Activated CD4-positive, alpha-beta T cell treated with anti-CD3 and anti-CD28 coated beads, Interleukin-2, amount 10 ng/mL, durations not matched to agents 7 days and 5 days (primary cell): ENCODE data around the gene FLNC. TPM values are rescaled to one million over a fixed set of nuclear protein-coding genes. Genes with fewer than 3 reads are reported as not detected.

Experiments used
- CTCF ChIA-PET: fragments of 350-600 bp; sonication (Branson Sonifier 250); formaldehyde crosslinking; loops from one replicate; lab custom pipeline; 2021; ENCODE audit warnings: antibody characterized with exemption; lab: Charles Lee
- POLR2A ChIA-PET: fragments of 350-600 bp; sonication (Branson Sonifier 250); formaldehyde crosslinking; loops from one replicate; lab custom pipeline; 2021; ENCODE audit warnings: antibody characterized with exemption; lab: Charles Lee
- DNase-seq: peaks from one replicate; pipeline ENCODE4 v3.0.0-alpha.2; 2020
- H3K27ac Mint-ChIP-seq: one replicate; pipeline ENCODE4 v1.8.0; 2021; ENCODE audit warnings: mild to moderate bottlenecking, moderate library complexity, mixed read lengths
- H3K27me3 Mint-ChIP-seq: one replicate; pipeline ENCODE4 v1.8.0; 2021; ENCODE audit warnings: mixed read lengths
- H3K36me3 Mint-ChIP-seq: one replicate; pipeline ENCODE4 v1.8.0; 2021; ENCODE audit warnings: low read depth, mixed read lengths
- H3K4me1 Mint-ChIP-seq: one replicate; pipeline ENCODE4 v1.8.0; 2021; ENCODE audit warnings: mixed read lengths
- H3K4me3 Mint-ChIP-seq: one replicate; pipeline ENCODE4 v1.8.0; 2021; ENCODE audit warnings: mild to moderate bottlenecking, moderate library complexity, mixed read lengths
- H3K9me3 Mint-ChIP-seq: one replicate; pipeline ENCODE4 v1.8.0; 2021; ENCODE audit warnings: mixed read lengths
- total RNA-seq, 2 experiments: library from RNA; stranded (reverse); gene quantifications; one replicate each; pipeline ENCODE4 v1.2.3, GENCODE V29; 2021

Gene FLNC
- total RNA-seq, 2 experiments from 2014 or later, result not detected

DNA sequence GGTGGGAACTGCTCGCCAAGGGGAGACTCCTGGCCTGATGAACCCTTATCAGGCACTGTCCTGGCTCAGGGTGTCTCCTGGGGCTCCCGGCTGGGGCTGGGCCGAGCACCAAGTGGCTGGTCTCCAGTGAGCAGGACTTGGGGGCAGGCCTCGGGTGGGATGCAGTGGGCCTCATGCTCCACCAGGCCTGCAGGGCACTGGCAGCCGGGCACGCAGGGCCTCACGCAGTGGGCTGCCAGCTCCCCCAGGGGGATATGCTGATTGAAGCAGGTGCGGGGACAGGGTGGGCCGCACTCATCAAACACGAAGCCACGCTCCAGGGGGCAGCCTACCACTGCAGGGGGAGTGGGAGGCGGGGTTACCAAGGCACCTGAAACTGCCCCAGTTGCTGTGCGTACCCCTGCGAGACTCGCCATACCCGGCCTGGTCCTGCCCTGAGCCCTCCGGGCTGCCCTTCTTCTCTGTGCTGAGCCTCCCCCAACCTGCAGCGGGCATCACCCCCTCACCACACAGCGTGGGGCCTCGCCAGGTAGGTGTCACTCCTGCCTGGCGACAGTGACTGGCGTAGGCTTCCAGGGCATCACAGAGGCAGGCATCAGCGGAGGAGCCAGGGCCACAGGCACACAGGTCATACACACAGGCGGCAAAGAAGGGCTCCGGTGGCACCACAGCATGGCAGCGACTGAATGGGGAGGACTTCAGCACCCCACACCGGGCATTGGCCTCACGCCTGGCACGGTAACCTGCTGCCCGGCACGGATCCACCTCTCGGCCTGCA, 47.0 kb downstream of the FLNC start:
- ChIA-PET POLR2A (no interaction called here), CTCF (no interaction called here)
- Mint-ChIP-seq H3K27me3 (no peaks in the 10 kb centered on the region), H3K27ac (peak overlapping the region; percentile 74), H3K9me3 (no peaks in the 10 kb centered on the region), H3K36me3 (no peaks in the 10 kb centered on the region), H3K4me3 (no peak overlapping the region), H3K4me1 (peaks cover 13% of the 10 kb centered on the region)
- DNase-seq, result no peak

GRCh38 chr7:128877756-128878120, 47.5 kb downstream of the FLNC start:
- no peaks in the 10 kb centered on the region for H3K9me3 Mint-ChIP-seq
- H3K36me3 Mint-ChIP-seq, result no peaks in the 10 kb centered on the region
- POLR2A ChIA-PET, result no interaction called here
- DNase-seq, result no peak
- H3K4me1 Mint-ChIP-seq, result peaks cover 13% of the 10 kb centered on the region
- H3K27ac Mint-ChIP-seq, result peak overlapping the region; percentile 74
- CTCF ChIA-PET, result interaction anchor here (0.7 kb wide), 2 partner anchors 129 to 512 kb away, joined by 3 to 5 read pairs; no protein-coding TSS in a partner anchor
- H3K27me3 Mint-ChIP-seq, result no peaks in the 10 kb centered on the region
- no peak overlapping the region for H3K4me3 Mint-ChIP-seq

DNA sequence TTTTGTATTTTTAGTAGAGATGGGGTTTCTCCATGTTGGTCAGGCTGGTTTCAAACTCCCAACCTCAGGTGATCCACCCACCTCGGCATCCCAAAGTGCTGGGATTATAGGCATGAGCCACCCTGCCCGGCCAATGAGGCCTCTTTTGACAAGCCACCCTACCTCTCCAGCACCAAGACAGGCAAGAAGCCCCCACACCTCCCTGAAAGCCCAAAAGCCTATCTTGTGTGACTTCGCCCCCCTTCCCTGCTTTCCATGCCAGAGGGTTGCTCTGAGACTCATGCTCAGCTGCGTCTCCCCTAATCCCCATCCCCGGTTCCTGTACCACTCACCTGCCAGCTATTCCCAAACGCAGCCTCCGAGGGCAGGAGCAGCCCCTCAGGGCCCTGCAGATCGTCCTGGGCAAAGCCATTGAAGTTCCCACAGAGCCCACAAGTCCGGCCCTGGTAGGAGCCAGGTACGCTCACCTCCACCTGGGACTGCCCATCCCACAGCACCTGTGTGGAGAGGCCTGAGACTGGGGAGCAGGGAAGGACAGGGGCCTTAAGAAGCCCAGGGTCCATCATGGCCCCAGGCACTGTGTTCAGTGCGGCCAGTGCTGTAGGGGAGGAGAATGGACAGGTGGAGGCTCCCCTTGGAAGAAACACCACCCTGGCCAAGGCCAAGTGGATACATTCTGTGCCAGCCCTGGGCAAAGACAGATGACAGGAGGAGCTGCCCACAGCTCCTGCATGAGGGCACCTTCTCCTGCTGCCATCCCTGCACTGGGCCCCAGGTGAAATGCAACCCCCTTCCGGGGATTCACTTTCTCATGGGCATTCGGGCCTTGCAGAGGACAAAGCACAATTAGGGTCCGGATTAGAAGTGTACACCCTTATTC, 48.3 kb downstream of the FLNC start:
- DNase-seq, result no peak

GRCh38 chr7:128879461-128879938, 49.3 kb downstream of the FLNC start:
- Mint-ChIP-seq H3K27ac (no peak overlapping the region), H3K27me3 (no peaks in the 10 kb centered on the region), H3K9me3 (no peaks in the 10 kb centered on the region), H3K4me1 (peaks cover 14% of the 10 kb centered on the region), H3K4me3 (no peak overlapping the region), H3K36me3 (no peaks in the 10 kb centered on the region)
- ChIA-PET CTCF (interaction anchor here (1.3 to 1.7 kb wide), 2 partner anchors 16 to 267 kb away, joined by 3 to 6 read pairs; partner anchors contain the start of gene ATP6V1F), POLR2A (no interaction called here)
- no peak for DNase-seq

More for the DNA sequence above, 48.3 kb downstream of the FLNC start:
- ChIA-PET CTCF (interaction anchor here (0.7 to 1.7 kb wide), 3 partner anchors 15 to 512 kb away, joined by 3 to 6 read pairs (median 5); partner anchors contain the start of gene ATP6V1F), POLR2A (no interaction called here)
- H3K36me3 Mint-ChIP-seq, result no peaks in the 10 kb centered on the region
- H3K27me3 Mint-ChIP-seq, result no peaks in the 10 kb centered on the region
- no peak overlapping the region for H3K4me3 Mint-ChIP-seq
- H3K27ac Mint-ChIP-seq, result peak overlapping the region; percentile 75
- H3K4me1 Mint-ChIP-seq, result peaks cover 13% of the 10 kb centered on the region
- no peaks in the 10 kb centered on the region for H3K9me3 Mint-ChIP-seq

- Mint-ChIP-seq H3K9me3 (no peaks in the 10 kb centered on the region), H3K27ac (no peak overlapping the region), H3K36me3 (no peaks in the 10 kb centered on the region), H3K4me1 (peaks cover 14% of the 10 kb centered on the region), H3K27me3 (no peaks in the 10 kb centered on the region), H3K4me3 (no peak overlapping the region)
- POLR2A ChIA-PET, result interaction anchor here (0.7 kb wide), 1 partner anchor 11 kb away, joined by 3 read pairs; no protein-coding TSS in a partner anchor
- CTCF ChIA-PET, result interaction anchor here (0.9 to 1.7 kb wide), 4 partner anchors 17 to 268 kb away, joined by 3 to 6 read pairs (median 4); partner anchors contain the start of gene ATP6V1F
- DNase-seq, result no peak
Observed at GRCh38 chr7:128879939-128880746, 49.9 kb downstream of the FLNC start.

DNA sequence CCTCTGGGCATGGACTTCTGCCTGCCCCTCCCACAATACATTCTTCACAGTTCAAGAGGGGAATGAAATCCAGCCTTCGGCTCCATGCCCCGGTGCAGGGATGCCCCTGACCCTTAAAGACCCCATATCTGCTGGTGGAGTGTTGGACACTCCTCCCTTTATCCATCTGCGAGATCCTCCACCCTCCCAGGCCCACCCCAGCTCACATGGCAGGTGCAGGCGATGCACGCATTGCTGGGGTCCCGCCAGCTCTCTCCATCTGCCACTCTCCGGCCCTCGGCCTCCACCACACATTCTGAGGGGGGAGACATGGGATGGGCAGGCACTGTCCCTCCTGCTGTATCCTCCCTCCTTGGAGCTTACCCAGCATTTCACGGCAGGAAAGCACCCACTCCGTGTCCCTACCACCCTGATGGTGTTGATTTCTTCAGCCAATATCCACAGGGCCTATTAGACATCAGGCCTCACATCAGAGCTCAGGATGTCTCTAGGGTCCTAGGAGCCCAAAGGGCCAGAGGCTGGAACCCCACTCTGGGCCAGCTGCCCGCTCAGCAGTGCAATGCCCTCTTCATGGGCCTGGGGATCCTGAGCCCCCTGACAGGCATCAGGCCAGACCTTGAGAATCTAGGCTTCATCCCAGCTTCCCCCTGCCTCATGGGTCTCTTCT, 50.7 kb downstream of the FLNC start:
- H3K9me3 Mint-ChIP-seq, result no peaks in the 10 kb centered on the region
- DNase-seq, result no peak
- H3K27ac Mint-ChIP-seq, result no peak overlapping the region
- H3K36me3 Mint-ChIP-seq, result no peaks in the 10 kb centered on the region
- H3K27me3 Mint-ChIP-seq, result peaks cover 1% of the 10 kb centered on the region
- POLR2A ChIA-PET, result interaction anchor here (0.7 kb wide), 1 partner anchor 12 kb away, joined by 3 read pairs; no protein-coding TSS in a partner anchor
- peaks cover 14% of the 10 kb centered on the region for H3K4me1 Mint-ChIP-seq
- no peak overlapping the region for H3K4me3 Mint-ChIP-seq
- CTCF ChIA-PET, result interaction anchor here (0.5 to 1.5 kb wide), 8 partner anchors 17 to 500 kb away, joined by 3 to 5 read pairs (median 3); partner anchors contain the start of gene ATP6V1F

GRCh38 chr7:128881458-128882125, 51.4 kb downstream of the FLNC start:
- Mint-ChIP-seq H3K27me3 (peaks cover 1% of the 10 kb centered on the region), H3K9me3 (no peaks in the 10 kb centered on the region), H3K27ac (no peak overlapping the region), H3K4me1 (peaks cover 14% of the 10 kb centered on the region), H3K36me3 (no peaks in the 10 kb centered on the region), H3K4me3 (no peak overlapping the region)
- no peak for DNase-seq
- POLR2A ChIA-PET, result no interaction called here
- CTCF ChIA-PET, result interaction anchor here (0.5 to 1.5 kb wide), 6 partner anchors 18 to 500 kb away, joined by 3 to 5 read pairs (median 3); partner anchors contain the start of gene ATP6V1F

DNA sequence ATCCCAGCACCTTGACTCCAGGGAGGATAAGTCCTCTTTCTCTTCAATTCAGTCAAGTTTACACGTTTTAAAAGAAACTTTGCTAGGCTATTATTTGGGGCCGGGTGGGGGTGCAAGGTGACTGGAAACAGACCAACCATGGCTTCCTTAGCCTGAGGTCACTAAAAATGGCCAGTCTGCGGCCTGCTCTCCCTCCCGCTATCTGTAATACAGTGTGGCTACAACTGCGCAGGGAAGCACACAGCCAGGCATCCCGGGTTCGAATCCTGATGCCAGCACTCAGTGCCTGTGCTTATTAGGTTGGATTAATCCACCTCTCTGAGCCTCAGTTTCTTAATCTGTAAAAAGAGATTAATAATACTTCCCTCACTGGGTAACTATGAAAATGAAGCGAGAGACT, 51.9 kb downstream of the FLNC start:
- no peak for DNase-seq
- ChIA-PET CTCF (interaction anchor here (1.0 to 1.5 kb wide), 3 partner anchors 18 to 501 kb away, joined by 3 to 5 read pairs (median 3); partner anchors contain the start of gene ATP6V1F), POLR2A (no interaction called here)
- Mint-ChIP-seq H3K27me3 (peaks cover 1% of the 10 kb centered on the region), H3K9me3 (no peaks in the 10 kb centered on the region), H3K36me3 (no peaks in the 10 kb centered on the region), H3K27ac (no peak overlapping the region), H3K4me3 (no peak overlapping the region), H3K4me1 (peaks cover 14% of the 10 kb centered on the region)

- CTCF ChIA-PET, result interaction anchor here (0.7 to 2.9 kb wide), 22 partner anchors 9 to 456 kb away, joined by 3 to 25 read pairs (median 4); partner anchors contain the start of gene ATP6V1F
- no peak overlapping the region for H3K4me3 Mint-ChIP-seq
Observed at GRCh38 chr7:128883622-128884448, 53.6 kb downstream of the FLNC start.

GRCh38 chr7:128884561-128885369, 54.6 kb downstream of the FLNC start:
- DNase-seq, result no peak
- H3K36me3 Mint-ChIP-seq, result no peaks in the 10 kb centered on the region
- H3K4me3 Mint-ChIP-seq, result no peak overlapping the region
- H3K4me1 Mint-ChIP-seq, result peaks cover 2% of the 10 kb centered on the region
- ChIA-PET CTCF (interaction anchor here (0.7 to 2.9 kb wide), 7 partner anchors 15 to 457 kb away, joined by 3 to 25 read pairs (median 4); partner anchors contain the start of gene ATP6V1F), POLR2A (no interaction called here)
- H3K9me3 Mint-ChIP-seq, result no peaks in the 10 kb centered on the region
- peaks cover 6% of the 10 kb centered on the region for H3K27me3 Mint-ChIP-seq
- no peak overlapping the region for H3K27ac Mint-ChIP-seq

More at GRCh38 chr7:128883622-128884448, 53.6 kb downstream of the FLNC start:
- Mint-ChIP-seq H3K36me3 (no peaks in the 10 kb centered on the region), H3K27ac (no peak overlapping the region), H3K27me3 (peaks cover 2% of the 10 kb centered on the region), H3K9me3 (no peaks in the 10 kb centered on the region), H3K4me1 (peaks cover 2% of the 10 kb centered on the region)
- DNase-seq, result peak; percentile 86
- POLR2A ChIA-PET, result interaction anchor here (0.6 kb wide), 1 partner anchor 466 kb away, joined by 4 read pairs; no protein-coding TSS in a partner anchor
